HG02884 (cell line): ENCODE results near the gene MCTS1.
A peak's percentile ranks its signal among the peaks of the same experiment; 100 is the strongest.
"Not testable (repeated sequence)": the region's sequence is repeated elsewhere in the genome, so short reads cannot be mapped to it uniquely, and the experiment has no call there.

ENCODE experiments used
- ATAC-seq: cut with Tn5 transposase; IDR thresholded peaks from one replicate; pipeline ENCODE4 v1.9.1; 2021; ENCODE audit warnings: mild to moderate bottlenecking, moderate library complexity; ENCODE audit not compliant: unreplicated experiment

Gene MCTS1, protein sequence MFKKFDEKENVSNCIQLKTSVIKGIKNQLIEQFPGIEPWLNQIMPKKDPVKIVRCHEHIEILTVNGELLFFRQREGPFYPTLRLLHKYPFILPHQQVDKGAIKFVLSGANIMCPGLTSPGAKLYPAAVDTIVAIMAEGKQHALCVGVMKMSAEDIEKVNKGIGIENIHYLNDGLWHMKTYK

DNA sequence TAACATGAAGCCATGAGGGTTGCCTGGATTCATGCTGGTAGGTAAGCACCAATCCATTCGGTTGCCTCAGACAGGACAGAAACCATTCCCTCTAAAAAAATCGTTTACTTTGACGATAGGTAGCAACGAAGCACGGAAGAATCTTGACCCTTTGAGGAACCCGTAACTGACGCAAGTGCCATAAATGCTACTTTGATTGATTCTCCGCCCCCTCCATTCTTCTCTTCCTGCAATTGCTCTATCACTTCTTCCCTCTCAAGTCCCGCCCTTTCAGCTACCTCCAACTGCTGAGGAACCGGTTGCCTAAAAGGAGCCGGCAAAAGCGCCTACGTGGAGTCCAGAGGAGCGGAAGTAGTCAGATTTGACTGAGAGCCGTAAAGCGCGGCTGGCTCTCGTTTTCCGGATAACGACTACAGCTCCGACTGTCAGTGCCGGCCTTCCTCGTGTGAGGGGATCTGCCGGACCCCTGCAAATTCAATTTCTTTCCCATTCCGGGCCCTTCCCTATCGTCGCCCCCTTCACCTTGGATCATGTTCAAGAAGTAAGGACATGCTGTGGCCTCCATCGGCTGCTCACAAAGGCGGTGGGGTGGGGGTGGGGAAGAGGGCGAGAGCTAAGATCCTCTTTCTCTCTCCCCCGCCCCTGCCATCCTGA is at the start of gene MCTS1:
Gene MCTS1, plus strand, starts transcription at position 395 of the 654 bp plus-strand sequence. Its CDS starts 136 bp downstream, at position 531.
- peak; percentile 94 for ATAC-seq

DNA sequence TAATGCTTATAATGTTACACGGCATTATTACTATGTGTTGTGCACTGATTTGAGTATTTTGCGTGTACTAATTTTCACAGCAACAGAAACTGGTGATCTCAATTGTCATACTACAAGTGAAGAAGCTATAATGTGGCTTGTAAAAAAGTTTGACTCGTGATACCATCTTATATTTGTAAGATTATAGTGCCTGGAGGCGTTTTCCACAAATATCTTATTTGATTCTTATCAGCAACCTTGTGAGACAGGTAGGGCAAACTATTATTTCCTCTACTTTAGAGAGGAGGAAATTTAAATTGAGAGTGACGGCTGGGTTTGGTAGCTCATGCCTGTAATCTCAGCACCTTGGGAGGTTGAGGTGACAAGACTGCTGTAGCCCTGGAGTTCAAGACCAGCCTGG is 47.6 kb upstream of the MCTS1 start:
- ATAC-seq, result no peak

DNA sequence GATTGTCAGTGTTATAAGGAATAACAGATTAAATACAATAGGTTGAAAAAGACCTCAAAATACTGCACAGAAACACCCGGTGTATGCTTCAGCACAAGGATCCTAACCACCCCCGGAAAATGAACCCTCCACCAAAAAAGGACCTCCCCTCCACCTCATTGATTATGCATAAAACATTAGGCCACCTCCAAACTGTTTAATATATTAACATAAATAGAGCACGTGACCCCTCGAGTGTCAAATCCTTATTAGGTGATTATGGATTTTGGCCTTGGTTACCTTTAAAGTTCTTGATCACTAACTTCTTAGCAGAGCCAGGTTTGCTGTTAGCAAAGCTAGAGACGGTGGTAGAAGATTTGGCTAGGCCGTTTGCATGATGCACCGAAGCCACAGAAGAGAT is 44.1 kb upstream of the MCTS1 start:
- no peak for ATAC-seq

DNA sequence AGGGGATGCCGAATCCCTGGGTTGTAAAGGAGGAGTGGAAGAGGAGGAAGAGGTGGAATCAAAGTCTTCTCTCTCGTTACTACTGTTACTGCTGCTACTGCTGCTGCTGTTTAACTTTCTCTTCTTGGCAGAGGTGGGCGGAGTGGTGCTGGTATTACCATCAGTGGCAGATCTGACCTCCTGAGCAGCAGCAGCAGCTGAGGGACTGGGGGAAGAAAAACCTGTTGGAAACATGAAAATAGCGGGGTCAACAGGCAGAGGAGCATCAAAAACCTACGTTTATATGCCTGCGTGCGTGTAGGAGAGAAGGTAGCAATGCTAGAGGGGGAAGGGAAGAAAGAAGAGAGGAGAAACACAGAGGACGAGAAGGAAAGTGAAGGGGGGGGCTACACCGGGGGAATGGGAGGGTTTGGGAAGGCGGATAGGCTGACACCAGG is 43.5 kb upstream of the MCTS1 start:
- peak; percentile 35 for ATAC-seq

DNA sequence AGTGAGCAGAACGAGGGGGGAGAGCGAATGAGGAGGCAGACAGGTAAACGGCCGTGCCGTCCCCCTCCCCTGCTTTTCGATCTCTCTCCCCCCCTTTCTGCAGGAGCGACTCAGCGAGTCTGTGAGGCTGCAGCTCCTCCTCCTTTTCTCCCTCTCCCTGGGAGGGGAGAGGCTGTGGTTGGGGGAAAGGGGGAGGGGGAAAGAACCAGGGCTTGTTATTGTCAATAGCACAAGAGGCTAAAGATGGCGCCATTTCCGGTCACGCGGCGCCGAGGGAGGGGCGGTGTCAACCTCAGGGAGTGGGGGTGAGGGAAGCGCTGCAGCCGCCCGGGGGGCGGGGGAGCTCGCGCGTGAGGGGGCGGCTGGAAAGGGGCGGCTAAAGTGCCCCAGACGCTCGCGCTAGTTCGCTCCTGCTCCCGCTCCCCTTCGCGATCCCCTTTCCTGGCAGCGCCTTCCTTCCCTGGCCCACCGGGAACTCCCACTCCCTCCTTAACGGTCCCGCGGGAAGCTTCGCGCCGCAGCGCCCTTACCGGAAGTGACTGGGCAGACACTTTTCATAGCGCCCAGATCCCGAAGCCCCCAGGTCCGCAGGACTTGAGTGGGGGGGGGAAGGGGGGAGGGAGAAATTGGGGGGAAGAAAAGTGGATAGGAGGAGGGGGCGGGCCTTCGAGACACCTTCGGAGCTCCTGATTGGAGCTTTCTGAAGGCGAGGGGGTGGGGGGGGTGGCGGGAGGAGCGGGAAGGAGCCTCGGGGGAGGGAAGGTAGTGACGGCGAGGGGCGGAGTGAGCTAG is 42.9 kb upstream of the MCTS1 start, which contains the start of gene CUL4B:
Gene CUL4B, minus strand, starts transcription at position 121 of the 792 bp plus-strand sequence. CDS start 324 bp downstream, outside the sequence.
- peak; percentile 79 for ATAC-seq

DNA sequence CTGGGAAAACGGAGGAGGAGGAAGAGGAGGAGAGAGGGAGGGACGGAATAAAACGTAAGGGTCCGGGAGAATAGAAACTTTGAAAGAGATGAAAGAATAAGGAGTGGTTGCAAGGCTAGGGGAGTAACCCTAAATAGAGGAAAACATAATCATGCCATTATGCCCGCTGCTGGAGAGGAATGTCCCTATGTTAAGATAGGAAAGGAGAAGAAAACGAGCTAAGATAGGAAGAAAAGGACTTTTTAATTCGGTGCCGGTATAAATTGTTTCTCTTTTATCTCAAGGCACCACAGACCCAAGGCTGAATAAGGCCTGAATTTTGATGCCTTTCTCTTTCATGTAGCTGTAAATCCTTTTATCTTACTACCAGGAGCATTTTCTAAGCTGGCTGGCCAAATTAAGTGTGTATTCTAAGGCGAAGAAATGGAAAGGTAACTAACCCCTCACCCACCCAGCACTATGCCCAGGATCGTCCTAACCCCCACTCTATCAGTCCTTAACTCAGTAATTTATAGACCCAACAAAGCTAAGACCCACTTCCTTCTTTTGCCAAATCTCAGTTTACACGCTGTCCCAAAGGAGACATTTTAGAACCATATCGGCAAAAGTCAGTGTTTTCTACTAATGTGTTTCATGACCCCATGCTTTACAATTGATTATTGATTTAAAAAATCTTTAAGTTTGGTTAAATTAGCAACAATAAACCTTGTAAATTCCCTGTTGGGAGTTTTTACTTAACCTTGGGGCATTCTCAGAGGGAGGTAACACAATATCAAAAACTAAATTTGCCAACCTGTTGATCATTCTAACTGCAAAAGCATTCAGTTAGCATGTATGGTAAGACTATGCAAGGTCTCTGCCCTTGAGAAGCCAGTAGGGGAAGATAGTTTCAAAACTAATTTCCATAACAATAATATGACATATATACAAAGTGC is 42.0 kb upstream of the MCTS1 start:
- ATAC-seq, result peak; percentile 18

DNA sequence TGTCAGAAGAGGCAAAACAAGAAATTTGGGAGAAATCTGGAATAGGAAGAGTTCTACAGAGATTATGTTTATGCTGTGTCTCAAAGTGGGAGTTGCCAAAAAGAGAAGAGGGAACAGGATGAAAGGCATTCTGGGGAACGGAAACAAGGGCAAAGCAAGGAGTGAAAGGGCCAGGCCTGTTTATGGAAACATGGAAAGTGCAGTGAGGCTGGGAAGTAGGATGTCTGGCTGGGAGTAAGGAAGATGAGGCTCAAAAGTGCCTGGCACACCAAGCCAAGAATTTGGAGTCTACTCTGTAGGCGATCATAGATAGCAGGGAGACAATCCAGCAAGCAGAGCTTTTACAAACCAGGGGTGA is 41.4 kb upstream of the MCTS1 start:
- no peak for ATAC-seq

DNA sequence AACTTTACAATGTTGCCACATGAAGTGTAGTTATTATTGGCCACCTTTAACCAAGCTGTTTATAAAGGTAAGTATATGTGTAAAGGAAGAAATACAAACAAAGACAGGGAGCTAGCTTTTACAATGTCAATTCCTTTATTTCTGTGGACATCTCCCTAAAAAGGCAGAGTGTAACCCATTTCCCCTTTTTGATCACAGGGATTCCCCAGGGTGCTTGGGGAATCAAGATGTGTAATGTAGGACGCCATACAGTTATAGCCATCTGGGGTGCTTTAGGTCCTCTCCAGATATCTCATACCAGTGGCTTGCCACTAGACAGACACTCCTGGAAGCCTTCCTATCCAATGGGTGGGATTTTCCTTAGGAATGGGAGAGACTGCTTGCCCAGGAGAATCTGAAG is 39.0 kb upstream of the MCTS1 start:
- ATAC-seq, result no peak

DNA sequence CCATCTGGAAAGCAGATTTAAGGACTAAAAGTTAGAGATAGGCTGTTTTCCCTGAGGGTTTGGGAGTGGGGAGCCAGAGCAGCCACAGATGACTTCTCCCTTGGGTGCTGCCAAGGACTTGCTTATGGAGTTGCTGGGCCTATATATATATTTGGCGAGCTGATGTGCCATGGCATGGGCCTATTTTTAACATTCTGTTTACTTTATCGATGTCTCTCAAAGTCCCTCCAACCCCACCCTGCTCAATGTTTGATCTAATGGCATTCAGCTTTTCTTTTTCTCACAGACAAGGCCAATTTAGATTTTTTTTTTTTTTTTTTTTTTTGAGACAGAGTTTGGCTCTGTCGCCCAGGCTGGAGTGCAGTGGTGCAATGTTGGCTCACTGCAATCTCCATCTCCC is 37.1 kb upstream of the MCTS1 start:
- ATAC-seq, result no peak

DNA sequence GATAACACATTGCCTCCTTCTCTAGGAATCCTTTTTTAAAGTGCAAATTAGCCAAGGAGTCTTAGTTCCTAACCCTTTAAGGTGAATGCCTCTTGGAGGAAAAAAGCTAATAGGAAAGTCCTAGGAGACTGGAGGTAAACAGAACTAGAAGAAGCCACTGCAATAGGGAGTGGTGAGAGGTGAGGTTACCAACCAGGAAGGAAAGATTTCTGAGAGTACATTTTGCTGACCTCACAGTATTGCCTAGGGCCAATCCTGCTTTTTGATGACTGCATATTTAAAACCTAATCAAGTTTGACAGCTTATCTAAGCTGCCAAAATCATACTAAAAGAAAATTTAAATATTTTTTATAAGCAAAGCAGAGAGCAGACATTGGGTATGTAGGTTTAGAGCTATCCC is 35.9 kb upstream of the MCTS1 start:
- ATAC-seq, result no peak

DNA sequence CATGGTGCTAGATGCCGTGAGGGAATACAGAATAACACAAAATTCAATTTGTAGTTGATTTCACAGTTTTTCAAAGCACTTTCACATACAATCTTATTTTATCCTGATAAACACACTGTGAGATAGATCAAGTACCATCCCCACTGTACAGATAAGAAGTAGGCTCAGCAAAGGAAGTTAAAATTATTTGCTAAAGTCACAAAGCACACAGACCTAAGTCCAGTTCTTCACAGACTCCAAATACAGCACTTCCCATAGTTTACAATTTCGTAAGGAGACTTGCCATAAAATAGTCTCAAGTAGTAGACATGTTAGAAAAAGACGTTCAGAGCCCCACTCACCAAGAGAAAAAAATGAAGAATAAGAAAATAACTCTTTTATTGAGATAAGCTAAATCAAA is 35.3 kb upstream of the MCTS1 start:
- no peak for ATAC-seq

DNA sequence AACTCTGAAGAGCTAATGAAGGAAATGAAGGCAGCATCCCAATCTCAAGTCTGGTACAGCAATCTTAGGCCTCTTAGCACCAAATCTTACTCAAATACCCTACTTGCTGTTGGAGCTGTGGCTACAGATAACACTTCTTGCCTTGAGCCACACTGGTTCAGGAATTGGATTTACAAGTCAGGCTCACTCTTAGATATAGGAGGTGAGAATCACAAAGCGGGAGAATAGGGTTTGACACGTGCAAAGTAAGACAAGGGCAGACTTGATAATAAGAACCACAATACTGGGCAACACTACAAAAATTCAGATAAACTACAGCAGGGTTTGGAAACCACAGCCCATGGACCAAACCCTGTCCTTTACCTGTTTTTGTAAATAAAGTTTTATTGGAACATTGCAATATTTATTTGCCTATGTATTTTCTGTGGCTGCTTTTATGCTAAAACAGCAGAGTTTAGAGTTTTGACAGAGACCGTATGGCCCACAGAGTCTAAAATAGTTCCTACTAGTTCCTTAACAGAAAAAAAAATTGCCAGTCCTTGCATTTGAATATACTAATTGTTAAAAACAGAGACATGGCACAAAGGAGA is 33.8 kb upstream of the MCTS1 start:
- no peak for ATAC-seq

DNA sequence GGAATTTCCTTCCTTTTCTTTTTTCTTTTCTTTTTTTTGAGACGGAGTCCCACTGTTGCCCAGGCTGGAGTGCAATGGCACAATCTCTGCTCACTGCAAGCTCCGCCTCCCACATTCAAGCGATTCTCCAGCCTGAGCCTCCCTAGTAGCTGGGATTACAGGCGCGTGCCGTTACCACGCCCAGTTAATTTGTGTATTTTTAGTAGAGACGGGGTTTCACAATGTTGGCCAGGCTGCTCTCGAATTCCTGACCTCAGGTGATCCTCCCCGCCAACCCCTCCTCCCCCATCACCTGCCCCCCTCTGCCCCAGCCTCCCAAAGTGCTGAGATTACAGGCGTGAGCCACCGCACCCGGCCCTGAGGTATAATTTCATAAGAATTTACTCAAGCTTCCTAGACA is 30.1 kb upstream of the MCTS1 start:
- not testable (repeated sequence) for ATAC-seq

DNA sequence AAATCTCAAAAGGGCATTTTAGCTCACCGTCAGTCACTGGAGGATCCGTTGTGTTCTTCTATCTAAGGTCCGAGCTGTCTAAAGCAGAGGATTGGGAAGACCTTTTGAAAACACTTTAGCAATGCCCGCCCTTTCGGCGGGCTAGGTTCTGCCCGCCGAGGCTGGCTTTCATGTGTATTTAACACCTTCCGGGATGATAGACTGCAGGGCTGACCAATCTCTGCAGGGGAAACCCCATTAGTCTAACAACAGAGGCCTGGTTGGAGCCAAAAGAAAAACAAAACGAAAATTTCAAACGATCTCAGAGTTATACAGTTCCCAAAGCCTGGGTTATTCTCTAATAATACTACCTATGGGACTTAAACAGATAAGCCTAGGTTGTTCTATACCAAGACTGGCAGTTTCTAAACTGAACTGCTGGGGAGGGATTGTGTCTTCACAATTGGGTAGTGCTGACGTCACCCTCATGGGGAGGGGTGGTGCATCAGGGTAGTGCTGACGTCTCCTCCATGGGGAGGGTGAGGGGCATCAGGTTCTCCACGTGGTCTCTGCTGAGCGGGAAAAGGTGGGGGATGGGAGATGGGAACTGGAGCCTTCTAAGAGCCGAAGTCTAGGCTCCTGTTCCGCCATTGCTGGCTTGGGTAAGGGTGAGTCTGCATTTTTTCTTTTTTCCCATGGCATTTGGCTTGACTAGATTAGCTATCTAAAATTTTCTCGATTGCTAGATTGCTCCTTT is 28.4 kb upstream of the MCTS1 start:
- ATAC-seq, result no peak

DNA sequence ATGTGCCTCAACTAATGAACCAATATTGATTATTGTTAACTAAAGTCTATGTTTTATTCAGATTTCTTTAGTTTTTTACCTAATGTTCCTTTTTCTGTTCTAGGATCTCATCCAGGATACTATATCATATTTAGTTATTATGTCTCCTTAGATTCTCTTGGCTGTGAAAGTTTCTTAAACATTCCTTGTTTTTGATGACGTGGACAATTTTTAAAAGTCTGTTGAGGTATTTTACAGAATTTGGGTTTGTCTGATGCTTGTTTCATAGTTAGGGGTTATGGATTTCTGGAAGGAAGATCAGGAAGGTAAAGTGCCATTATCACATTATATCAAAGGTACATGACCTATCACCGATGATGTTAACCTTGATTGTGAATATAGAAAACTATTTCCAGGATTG is 18.2 kb upstream of the MCTS1 start:
- ATAC-seq, result no peak

DNA sequence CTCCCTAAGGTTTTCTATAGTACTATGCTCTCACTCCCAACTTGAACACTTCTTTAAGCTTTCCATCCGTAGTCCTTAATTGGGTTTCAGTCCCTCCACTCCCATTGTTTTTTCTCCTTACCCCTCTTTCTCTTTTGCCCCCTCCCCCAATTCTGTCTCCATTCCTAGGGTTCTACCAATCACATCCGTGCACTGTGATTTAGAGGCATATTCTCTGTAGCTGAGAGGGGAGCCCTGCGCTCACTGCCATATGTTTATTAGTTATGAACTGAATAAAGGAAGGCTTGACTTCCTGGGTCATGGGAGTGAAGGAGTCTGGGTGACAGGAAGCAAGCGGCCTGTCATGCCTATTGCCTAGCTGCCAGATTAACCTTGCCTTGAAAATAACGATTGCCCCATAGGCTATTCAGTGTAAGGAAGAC is 471 bp downstream of the MCTS1 start:
- peak; percentile 61 for ATAC-seq

DNA sequence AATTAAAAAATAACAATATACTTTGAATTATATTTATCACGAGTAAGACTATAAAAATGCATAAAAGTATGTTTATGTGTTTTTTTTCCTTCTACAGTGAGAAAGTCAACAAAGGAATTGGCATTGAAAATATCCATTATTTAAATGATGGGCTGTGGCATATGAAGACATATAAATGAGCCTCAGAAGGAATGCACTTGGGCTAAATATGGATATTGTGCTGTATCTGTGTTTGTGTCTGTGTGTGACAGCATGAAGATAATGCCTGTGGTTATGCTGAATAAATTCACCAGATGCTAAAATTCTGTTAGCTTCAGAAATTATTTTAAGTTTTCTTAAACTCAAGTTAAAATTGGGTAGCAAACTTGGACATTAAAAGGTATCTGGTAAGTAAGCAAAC is 8.2 kb downstream of the MCTS1 start:
- ATAC-seq, result no peak

DNA sequence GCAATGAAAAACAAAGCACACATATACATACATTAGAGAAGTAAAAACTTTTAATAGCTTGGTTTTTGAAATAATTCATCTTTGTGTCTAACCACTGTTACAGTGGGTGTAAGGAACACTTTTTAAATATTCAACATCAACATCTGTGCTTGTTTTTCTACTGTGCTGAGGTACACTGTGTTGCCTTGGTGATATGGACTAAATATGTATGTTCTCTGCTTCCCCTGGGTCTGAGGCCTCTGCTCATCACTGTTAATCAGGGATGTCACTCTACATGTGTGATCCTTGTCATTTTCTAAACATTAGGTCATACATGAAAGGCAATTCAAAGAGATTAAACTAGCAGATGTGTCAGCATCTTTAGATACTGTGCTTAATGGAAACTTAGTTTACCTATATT is 10.9 kb downstream of the MCTS1 start:
- ATAC-seq, result no peak

DNA sequence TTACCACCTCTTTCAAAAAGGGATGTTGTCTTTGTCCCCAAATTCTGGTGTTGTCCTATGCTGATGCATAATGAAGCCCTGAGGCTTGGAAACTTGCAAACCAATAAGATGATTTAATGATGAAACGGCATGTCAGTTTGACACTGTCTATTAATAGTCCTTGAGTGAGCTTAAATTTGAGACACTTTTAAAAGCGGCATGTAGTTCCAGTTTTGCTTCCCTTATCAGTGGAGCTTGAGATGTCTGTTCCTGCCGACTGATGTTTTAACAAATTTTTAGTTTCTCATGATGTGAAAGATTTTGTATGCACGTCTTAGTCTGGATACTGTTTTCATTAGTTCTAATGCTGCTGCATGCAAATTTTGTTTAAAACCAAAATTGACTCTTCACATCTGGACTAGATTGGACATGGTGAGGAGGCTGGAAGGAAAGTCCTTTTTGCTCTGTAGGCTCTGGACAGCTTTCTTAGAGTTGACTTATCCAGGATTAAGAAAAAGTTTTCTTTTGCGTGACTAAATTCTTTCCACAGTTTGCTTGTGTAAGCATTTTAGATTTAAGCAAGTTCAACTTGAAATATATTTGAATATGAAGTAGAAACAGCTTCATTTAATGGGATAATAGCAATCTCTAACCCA is 14.2 kb downstream of the MCTS1 start:
- no peak for ATAC-seq
